Dedifferentiated amniotic fluid mesenchymal stem cell (primary cell): ENCODE measurements around the gene DIO1.
A peak's percentile ranks its signal among the peaks of the same experiment; 100 is the strongest.
"Not testable (repeated sequence)": the region's sequence is repeated elsewhere in the genome, so short reads cannot be mapped to it uniquely, and the experiment has no call there.

Source experiments
- DNase-seq: peaks from one replicate; pipeline ENCODE4 v3.0.0-alpha.2; 2016; ENCODE audit errors: extremely low spot score

DIO1 gene

DNA sequence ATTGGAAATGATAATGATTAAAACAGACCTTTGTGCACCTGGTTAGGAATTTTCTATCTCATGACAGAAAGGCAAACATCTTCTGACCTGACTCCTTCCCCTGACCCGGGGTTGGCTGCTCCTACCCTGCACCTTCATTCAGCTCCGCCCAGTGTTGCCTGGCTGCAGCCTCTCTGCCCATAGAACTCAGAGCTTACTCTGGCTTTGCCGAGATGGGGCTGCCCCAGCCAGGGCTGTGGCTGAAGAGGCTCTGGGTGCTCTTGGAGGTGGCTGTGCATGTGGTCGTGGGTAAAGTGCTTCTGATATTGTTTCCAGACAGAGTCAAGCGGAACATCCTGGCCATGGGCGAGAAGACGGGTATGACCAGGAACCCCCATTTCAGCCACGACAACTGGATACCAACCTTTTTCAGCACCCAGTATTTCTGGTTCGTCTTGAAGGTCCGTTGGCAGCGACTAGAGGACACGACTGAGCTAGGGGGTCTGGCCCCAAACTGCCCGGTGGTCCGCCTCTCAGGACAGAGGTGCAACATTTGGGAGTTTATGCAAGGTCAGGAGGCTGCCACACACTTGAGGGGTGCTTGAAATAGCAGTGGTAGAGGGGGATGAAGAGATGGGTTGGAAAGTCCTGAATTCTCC, at the start of gene DIO1:
TSS of gene DIO1 (plus strand) at position 189 of the 638 bp plus-strand sequence. CDS start at position 213, 24 bp downstream.
- no peak for DNase-seq

DNA sequence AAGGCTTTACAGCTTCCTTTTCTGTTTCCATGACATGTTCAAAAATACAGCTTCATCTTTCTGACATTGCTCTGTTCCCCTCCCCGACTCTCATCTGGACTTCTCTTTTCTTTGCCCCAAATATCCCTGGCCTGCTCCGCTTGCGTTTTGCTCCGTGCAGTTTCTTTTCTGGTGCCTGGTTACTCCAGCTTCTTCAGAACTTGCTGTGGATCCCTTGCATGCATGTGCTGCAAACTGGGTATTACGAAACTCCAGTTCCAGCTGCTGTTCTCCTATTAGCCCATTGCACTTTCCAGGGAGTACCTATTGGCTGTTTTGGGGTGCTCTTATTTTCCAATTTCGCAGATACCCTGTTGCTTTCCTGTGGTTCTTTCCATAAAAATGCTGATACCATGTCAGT, 46.0 kb upstream of the DIO1 start:
- DNase-seq, result no peak

DNA sequence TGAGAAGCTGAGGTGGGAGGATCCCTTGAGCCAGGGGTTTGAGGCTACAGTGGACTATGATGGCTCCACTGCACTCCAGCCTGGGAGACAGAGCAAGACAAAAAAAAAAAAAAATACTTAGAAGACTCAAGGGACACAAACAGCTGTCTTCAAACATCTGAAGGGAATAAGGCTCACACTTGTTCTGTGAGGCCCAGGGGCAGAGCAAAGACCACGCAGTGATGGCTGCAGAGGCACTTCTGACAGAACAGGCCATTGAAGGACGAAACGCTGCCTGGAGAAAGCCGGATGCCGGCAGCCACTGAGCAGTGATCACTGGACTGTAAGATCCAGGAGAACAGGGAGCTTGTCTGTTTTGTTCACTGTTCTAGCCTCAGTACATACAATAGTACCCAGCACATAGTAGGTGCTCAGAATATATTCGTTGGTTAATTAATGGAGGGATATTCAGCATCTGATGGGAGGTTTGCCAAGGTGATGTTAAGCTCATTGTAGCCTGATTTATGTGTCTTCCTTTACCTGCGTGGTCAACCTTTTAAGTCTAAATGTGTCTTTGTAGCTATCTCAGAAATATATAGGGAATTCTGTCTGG, 43.8 kb upstream of the DIO1 start:
- DNase-seq, result no peak

DNA sequence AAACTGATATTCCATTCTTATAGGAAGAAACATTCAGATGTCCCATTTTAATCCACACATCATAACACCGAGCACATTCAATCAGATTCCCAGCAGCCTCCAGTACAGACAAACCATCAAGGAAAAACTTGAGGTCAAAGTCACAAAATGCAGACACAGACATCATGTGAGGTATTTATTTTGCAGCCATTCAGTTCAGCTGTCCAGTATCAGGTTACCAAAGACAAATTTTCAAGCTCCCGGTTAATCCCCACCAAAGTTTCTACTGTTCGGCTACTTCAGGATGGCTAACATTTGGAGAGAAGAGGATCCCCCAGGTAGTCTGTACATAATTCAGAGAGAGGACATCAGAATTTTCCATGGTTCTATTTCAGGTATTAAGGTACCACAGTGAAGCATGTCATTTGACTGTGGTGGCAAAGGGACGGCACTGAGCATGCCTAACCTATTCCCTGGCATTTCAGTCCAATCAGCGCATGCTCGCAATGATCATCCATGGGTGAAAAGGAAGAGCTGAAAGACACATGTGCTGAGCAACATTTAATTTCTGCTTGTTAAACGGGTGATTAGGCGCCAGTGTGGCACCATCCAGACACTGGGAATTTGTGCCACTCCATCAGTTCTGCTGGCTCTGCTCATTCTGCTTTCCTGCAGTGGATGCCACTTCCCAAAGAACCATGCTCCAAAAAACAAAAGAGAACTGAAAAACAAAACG, 42.3 kb upstream of the DIO1 start:
- DNase-seq, result no peak

DNA sequence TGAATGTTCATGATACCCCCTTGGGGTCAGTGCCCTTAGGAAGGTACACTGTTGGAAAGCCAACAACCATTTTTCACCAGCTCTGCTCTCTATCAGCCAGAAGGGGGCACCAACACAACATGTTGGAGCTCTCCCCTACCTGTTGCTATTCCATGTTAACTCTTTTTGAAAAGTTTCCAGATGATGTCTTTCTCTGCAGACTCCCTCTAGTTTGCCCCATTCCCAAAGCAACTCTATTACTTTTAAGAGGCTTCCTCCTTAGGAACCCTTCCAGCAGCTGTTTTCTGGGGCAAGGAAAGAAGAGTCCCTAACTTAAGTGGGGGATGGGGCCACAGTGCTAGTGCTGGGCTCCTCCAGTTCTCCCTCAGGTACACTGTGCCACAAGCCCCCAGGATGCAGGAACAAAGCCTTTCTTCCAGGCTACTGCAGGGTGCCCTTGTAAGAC, 33.0 kb upstream of the DIO1 start:
- peak; percentile 33 for DNase-seq

DNA sequence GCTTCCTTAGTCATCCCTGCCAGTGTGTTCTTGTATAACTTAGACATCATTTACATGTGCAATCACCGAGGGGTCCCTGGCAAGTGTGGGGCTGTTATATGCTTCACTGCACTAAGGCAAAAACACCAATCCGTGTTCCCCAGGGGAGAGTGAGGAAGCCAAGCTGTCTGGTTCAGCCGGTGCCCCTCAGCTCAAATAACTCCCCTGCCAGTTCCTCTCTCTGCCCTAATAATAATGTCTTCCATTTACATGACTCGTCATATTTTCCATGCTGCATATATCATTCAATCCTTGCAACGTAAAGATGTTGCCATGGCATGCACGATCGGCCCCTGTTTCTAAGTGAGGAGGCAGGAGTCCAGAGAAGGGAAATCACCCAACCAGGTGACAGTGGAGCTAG, 31.5 kb upstream of the DIO1 start:
- no peak for DNase-seq

DNA sequence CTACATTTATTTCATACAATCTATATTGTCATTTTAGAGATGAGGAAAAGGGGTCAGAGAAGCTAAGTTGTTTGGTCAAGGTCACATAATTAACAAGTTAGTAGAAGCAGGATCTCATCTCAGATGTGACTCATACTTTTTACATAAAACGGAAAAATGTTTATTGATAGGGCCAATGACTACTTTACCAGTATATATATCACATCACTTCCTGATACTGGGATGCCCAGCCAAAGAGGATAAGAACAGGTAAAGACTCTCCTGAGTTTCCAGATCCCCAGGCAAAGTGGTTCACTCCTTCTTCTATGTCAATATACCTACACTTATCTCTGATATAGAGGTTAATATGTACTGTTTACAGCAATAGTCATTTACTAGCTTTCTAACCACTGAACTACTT, 25.4 kb upstream of the DIO1 start:
- DNase-seq, result no peak

DNA sequence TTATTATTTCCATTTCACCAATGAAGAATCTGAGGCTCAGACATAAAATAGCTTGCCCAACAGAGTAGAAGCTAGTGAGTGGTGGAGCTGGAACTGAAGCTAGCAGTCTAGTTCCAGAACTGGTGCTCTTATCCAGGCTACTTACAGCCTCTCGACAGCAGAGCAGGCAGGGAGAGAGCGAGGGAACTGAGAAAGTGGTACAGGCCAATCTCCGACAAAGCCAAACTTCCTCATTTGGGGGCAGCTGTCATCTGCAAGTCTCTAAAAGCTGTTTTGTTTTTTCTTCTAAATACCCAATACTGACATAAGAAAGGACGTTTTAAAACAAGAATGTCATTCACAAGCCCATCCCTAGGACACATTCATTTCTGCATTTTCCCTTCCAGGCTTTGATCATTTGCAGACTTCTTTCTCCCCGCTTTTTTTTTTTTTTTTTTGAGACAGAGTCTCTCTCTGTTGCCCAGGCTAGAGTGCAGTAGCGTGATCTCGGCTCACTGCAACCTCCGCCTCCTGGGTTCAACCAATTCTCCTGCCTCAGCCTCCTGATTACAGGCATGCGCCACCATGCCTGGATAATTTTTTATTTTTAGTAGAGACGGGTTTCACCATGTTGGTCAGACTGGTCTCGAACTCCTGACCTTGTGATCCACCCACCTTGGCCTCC, 24.4 kb upstream of the DIO1 start:
- DNase-seq, result no peak

DNA sequence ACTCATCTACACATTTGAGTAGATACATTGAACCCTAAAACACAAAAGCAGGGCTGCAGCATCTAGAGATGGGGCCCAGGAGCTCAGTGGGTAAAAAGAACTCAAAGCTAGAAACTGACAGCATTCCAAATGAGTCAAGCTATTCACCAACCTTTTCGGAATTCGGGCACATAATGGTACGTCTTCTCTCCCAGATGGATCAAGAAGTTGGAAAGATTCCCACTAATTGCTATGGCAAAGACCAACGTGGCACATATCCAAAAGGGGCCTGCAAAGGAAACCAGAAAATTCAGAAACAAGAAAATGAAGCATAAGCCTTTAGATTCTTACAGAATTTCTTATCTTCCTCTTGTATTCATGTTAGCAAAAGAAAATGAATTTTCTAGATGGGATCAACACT, 22.8 kb upstream of the DIO1 start:
- peak; percentile 19 for DNase-seq

DNA sequence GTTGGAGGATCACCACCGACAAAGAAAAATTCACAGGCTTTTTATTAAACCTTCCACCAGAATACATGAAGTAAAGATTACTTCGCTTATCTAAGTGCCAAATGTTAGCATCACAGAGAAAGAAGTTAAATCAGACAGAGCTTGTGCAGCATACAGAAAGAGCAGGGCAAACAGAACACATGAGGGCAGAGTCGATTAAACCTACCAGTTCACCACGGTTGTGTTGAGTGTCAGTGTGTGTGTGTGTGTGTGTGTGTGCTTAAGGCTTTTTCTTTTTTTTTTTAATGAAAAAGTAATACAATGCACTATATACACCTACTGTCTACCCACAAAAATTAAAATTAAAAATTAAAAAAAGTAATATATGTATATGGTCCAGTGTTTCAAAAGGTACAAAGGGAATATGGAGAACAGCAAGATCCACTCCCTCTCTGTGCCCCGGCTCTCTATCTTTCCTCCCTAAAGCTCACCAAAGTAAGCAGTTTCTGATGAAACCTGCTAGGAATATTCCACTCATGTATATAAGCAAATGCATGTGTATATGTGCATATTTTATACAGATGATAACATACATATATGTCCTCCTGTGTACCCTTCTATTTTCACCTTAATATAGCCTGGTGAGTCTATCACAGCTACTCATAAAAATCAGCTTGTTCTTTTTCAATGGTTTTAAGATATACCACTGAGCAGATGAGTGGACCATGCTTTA, 22.1 kb upstream of the DIO1 start:
- no peak for DNase-seq

DNA sequence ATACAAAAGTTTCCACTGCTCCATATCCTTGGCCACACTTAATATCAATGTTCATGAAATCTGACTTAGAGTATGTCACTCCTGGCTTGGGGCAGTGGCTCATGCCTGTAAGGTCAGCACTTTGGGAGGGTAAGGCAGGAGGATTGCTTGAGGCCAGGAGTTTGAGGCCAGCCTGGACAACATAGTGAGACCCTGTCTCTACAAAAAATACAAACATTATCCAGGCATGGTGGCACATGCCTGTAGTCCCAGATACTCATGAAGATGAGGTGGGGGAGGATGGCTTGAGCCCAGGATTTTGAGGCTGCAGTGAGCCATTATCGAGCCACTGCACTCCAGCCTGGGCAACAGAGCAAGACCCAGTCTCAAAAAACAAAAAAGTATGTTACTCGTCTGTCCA, 18.8 kb upstream of the DIO1 start:
- DNase-seq, result not testable (repeated sequence)

DNA sequence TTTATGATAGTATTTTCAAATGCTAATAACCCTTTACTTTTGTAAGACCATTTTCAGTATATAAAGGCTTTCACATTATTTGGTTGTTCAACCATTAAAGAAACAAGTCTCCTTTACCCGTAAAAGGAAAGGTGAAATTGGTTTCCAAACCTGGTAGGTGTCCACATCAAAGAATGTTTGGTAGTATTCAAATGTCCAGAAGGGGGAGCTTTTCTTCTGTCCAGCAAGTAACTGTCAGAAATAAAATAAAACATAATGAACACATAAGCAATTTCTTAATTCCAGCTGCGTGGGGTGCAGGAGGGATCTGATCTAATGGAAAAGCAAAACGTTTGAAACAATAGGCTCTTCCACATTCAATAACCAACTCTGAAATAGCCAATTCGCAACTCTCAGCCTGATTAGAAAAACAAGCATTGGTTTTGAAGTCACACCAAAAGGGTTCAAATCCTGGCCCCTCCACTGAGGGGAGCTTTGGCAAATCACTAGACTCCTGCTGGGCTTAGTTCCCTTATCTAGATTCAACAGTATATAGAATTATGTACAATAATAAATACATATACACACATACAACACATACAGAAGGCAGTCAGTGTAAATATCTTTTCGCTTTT, 15.4 kb upstream of the DIO1 start:
- DNase-seq, result peak; percentile 57

DNA sequence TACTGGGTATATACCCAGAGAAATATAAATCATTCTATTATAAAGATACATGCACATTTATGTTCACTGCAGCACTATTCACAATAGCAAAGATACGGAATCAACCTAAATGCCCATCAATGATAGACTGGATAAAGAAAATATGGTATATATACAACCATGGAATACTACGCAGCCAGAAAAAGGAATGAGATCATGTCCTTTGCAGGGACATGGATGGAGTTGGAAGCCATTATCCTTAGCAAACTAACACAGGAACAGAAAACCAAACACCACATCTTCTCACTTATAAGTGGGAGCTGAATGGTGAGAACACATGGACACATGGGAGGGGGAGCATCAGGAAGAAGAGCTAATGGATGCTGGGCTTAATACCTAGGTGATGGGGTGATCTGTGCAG, 12.1 kb upstream of the DIO1 start:
- not testable (repeated sequence) for DNase-seq

DNA sequence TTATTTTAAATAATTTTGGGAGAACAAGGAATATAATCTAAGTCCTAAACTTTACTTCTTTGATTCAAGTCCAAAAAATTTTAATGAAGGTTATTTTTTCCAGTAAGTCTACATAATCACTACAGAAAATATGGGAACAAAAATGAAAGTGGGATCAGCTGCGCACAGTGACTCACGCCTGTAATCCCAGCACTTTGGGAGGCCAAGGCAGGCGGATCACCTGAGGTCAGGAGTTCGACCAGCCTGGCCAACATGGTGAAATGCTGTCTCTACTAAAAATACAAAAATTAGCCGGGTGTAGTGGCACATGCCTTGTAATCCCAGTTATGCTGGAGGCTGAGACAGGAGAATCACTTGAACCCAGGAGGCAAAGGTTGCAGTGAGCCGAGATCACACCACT, 10.4 kb upstream of the DIO1 start:
- DNase-seq, result not testable (repeated sequence)

DNA sequence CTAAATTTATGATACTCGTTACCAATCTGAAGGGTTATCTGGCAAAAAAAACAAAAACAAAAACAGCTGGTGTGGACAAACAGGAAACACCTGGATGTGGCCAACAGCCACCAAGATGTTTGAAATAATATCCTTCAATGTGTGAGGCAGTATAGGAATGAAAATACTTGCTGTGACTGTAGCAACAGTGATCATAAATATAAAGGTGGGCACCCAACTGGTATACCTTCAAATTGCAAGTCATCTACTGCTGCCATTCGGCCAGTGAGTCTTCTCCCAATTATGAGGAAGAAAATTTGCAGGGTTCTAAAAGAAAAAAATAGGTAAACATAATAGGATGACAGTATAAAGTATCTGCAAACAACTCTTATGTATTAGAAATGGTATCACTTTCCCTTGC, 5.3 kb upstream of the DIO1 start:
- no peak for DNase-seq

DNA sequence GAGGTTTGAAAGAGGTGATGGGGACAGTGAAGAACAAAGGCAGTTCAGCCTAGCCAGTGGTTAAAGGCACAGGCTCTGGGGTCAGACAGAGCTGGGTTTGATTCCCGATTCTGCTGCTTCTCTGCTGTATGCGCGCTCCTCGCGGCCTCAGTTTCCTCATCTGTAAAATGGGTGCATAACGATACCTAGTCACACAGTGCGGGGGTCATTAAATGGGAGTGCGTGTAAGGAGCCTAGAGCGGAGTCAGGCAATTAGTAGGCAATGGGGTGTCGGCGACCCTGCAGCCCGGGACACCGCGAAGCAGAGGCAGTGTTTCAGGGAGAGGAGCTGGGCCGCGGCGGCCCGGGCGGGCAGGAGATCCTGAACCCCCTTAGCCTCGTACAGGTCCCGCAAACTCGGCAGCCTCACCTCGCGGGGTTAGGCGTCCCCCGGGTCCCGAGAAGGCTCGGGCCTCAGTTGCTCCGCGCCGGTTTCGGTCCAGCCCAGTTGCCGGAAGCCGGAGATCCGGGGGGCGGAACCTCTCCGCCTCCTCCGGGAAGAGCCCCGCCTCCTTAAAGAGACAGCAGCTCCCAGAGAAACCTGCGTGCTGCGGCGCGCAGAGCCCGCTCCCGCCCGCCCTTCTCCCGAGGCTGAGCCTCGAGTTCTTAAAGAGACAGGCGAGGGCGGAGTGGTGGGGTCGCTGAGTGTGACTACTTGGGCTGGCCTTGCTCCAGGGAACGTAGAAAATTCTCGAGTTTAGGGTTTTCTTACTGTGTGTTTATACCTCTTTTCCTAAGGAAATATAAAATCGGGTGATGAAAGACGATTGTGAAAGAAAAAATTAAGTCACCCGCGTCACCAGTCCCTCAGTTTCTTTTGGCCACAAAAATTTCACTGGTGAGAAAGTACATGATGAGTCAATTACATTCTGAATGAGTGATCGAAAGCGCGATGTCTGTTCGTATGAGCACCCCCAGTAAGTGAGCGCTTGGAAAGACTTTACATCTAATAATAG, 4.4 kb upstream of the DIO1 start, which contains the start of gene YIPF1:
TSS of gene YIPF1 (minus strand) at position 494 of the 995 bp plus-strand sequence. CDS start 860 bp downstream, outside the sequence.
- DNase-seq, result peak; percentile 79

DNA sequence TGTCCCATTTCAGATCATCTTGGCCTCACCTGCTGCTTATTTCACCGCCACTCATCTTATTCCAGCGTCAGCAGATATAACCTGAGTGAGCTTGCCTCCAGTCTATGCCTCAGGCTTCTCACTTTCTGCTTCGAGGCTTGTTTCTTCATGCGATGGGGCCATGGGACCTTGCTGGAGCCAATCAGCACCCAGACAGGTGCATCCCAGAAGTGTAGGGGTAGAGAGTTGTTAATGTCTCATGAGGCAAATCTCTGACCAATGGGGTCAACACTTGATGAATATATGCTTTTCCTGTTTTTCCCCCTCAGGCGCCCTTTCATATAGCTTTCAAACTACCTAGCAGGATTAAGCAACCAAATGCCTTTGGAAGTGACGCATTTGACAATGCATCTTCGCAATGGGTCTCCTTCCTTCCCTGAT, 3.5 kb upstream of the DIO1 start:
- no peak for DNase-seq

DNA sequence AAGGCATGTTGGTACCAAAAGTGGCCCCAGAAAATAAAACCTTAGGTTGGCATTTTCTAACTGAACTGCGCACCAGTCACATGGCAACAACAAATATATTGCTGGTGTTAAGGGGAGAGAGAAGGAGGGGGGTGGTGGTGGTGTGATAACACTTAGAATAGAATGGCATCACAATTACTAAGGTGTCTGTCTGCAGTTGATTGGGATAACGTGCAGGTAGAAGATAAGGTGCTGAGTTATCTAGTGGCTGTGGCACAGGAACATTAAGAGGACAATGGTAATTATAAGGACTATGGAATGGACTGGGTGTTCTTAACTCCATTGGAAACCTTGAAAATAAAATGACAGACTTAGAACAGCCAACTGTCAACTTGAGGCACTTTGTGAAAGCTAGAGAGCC, 3.0 kb upstream of the DIO1 start:
- DNase-seq, result no peak

DNA sequence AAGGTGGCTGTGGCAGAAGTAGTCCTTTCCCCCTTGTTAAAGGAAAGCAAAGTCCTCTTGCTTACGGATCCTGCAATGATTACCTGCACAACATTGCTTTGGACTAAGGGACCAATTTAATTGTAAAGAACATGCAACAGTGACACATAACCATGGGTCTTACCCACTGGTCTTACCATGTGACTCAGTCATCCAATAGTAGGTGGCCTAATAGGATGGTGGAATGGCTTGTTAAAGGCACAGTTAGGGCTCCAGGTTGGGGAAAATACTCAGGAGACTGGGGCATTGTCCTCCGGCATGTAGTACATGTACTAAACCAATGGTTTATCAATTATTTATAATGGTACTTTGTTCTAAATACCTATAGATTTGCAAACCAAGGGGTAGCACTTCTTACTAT, 2.3 kb upstream of the DIO1 start:
- no peak for DNase-seq

DNA sequence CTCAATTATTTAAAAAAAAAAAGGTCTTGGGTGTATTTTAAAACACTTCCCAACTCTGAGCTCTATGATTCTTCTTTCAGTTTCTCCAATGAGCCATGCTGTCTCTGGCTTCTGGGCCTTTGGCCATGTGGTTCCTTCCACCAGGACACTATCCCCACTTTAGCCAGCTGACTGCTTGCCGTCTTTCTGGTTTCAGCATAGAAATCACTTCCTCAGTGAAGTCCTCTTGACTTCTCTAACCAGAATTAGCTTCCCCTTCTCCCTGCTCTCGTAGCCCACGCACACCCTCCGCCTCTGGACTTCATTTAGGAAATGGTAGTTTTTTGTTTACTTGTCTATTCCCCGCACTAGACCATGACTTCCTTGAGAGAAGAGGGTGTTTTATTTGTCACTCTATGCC, 1.1 kb upstream of the DIO1 start:
- no peak for DNase-seq
